Hippocampal formation (tissue), 2 donors: Measurements from ENCODE around the gene NHLRC2.
"Not testable (repeated sequence)": the region's sequence is repeated elsewhere in the genome, so short reads cannot be mapped to it uniquely, and the experiment has no call there.

ENCODE experiments used
- DNase-seq, 2 donors: peaks; one replicate each; lab custom pipeline; 2025; lab: John Stamatoyannopoulos, UW

NHLRC2 gene

GRCh38 chr10:113939212-113939860 lies 84.9 kb downstream of the NHLRC2 start:
- DNase-seq: no peak

- no peak for DNase-seq
These were observed 86.7 kb downstream of the NHLRC2 start for GRCh38 chr10:113941140-113941539.

- not testable (repeated sequence) for DNase-seq
These were observed 88.7 kb downstream of the NHLRC2 start for GRCh38 chr10:113943196-113943595.

- DNase-seq: no peak
These were observed 90.7 kb downstream of the NHLRC2 start for GRCh38 chr10:113945075-113945686.

GRCh38 chr10:113945687-113946085 lies 91.2 kb downstream of the NHLRC2 start:
- no peak for DNase-seq

- no peak for DNase-seq
These were observed 93.0 kb downstream of the NHLRC2 start for GRCh38 chr10:113947184-113948041.

GRCh38 chr10:113948048-113948447 lies 93.6 kb downstream of the NHLRC2 start:
- DNase-seq: no peak

- DNase-seq: no peak
These were observed 95.8 kb downstream of the NHLRC2 start for GRCh38 chr10:113950268-113950667.

GRCh38 chr10:113953505-113954272 lies 99.2 kb downstream of the NHLRC2 start:
- no peak for DNase-seq

- peak in 1 of 2 donors; percentile 35 for DNase-seq
These were observed 99.9 kb downstream of the NHLRC2 start for GRCh38 chr10:113954409-113954808.

- DNase-seq: peak in 1 of 2 donors; percentile 21
These were observed 102.6 kb downstream of the NHLRC2 start for GRCh38 chr10:113957013-113957412.

- no peak for DNase-seq
These were observed 104.3 kb downstream of the NHLRC2 start for GRCh38 chr10:113958631-113959382.

GRCh38 chr10:113959383-113959760 lies 104.9 kb downstream of the NHLRC2 start:
- no peak for DNase-seq

GRCh38 chr10:113960617-113961181 lies 106.2 kb downstream of the NHLRC2 start:
- DNase-seq: no peak

GRCh38 chr10:113961182-113962031 lies 106.9 kb downstream of the NHLRC2 start:
- DNase-seq: no peak

- no peak for DNase-seq
These were observed 110.6 kb downstream of the NHLRC2 start for GRCh38 chr10:113965077-113965476.

- no peak for DNase-seq
These were observed 111.2 kb downstream of the NHLRC2 start for GRCh38 chr10:113965683-113966082.
